ENCODE measurements around the gene CCDC152. TPM values are rescaled to one million over a fixed set of nuclear protein-coding genes. Genes with fewer than 3 reads are reported as not detected.

The CCDC152 gene
- total RNA-seq, 1 experiment from 2014 or later, result 0.26 TPM

GRCh38 chr5:42824347-42824976 lies 67.8 kb downstream of the CCDC152 start:
- Histone ChIP-seq H3K9me2 (ENCODE audit: insufficient read depth) (no peaks in the 10 kb centered on the region), H3K79me2 (ENCODE audit: low read depth) (no peaks in the 10 kb centered on the region), H3K4me2 (no peak overlapping the region), H3K9me3 (ENCODE audit: insufficient read depth, low read depth) (no peaks in the 10 kb centered on the region), H3F3A (ENCODE audit: insufficient read depth, low read depth) (no peaks in the 10 kb centered on the region), H3K4me1 (replicated peaks; ENCODE audit: insufficient read depth) (no peaks in the 10 kb centered on the region), H3K27me3 (ENCODE audit: insufficient read depth, low read depth) (0 out of 2 replicates have a peak, but pooled peaks cover 8% of the 10 kb centered on the region), H2AFZ (0 out of 2 replicates have a peak overlapping the region, but pooled peaks have one; percentile 0), H4K20me1 (ENCODE audit: insufficient read depth) (no peaks in the 10 kb centered on the region), H3K27ac (no peak overlapping the region), H3K4me3 (no peak overlapping the region), H3K36me3 (ENCODE audit: low read depth) (no peaks in the 10 kb centered on the region)
- BruUV-seq (replicated peaks), result no TSS peak
- POLR2A ChIA-PET (ENCODE audit: unreplicated experiment), result no interaction called here
- CTCF ChIA-PET, result no interaction called here
- no peak for DNase-seq
- intact Hi-C loops (cut with micrococcal nuclease; ENCODE audit: unreplicated experiment), result no loop called here
- no peak for TF ChIP-seq CTCF (conservative IDR thresholded peaks at IDR 0.05)
- TF ChIP-seq EZH2 (IDR thresholded peaks at IDR 0.05; ENCODE audit: low read depth), result no peak

GRCh38 chr5:42825422-42826148 lies 69.0 kb downstream of the CCDC152 start:
- no peak for DNase-seq
- Histone ChIP-seq H3K9me2 (ENCODE audit: insufficient read depth) (no peaks in the 10 kb centered on the region), H3K27me3 (ENCODE audit: insufficient read depth, low read depth) (peaks cover 15% of the 10 kb centered on the region; the same call in 1 of the 2 replicates), H2AFZ (0 out of 2 replicates have a peak overlapping the region, but pooled peaks have one; percentile 0), H3K27ac (no peak overlapping the region), H3K36me3 (ENCODE audit: low read depth) (no peaks in the 10 kb centered on the region), H3K9me3 (ENCODE audit: insufficient read depth, low read depth) (no peaks in the 10 kb centered on the region), H3K4me2 (no peak overlapping the region), H3K79me2 (ENCODE audit: low read depth) (no peaks in the 10 kb centered on the region), H3K4me3 (no peak overlapping the region), H3K4me1 (replicated peaks; ENCODE audit: insufficient read depth) (no peaks in the 10 kb centered on the region), H4K20me1 (ENCODE audit: insufficient read depth) (no peaks in the 10 kb centered on the region), H3F3A (ENCODE audit: insufficient read depth, low read depth) (no peaks in the 10 kb centered on the region)
- no TSS peak for BruUV-seq (replicated peaks)
- intact Hi-C loops (cut with micrococcal nuclease; ENCODE audit: unreplicated experiment), result no loop called here
- TF ChIP-seq EZH2 (IDR thresholded peaks at IDR 0.05; ENCODE audit: low read depth), result no peak
- TF ChIP-seq CTCF (conservative IDR thresholded peaks at IDR 0.05), result no peak
- POLR2A ChIA-PET (ENCODE audit: unreplicated experiment), result interaction anchor here (0.6 kb wide), 1 partner anchor 86 kb away, joined by 4 read pairs; no protein-coding TSS in a partner anchor
- CTCF ChIA-PET, result no interaction called here

GRCh38 chr5:42826757-42827515 lies 70.3 kb downstream of the CCDC152 start:
- Histone ChIP-seq H3K36me3 (ENCODE audit: low read depth) (no peaks in the 10 kb centered on the region), H2AFZ (no peak overlapping the region), H3F3A (ENCODE audit: insufficient read depth, low read depth) (no peaks in the 10 kb centered on the region), H3K4me3 (no peak overlapping the region), H3K27ac (no peak overlapping the region), H3K4me2 (no peak overlapping the region), H3K9me2 (ENCODE audit: insufficient read depth) (no peaks in the 10 kb centered on the region), H3K27me3 (ENCODE audit: insufficient read depth, low read depth) (peaks cover 10% of the 10 kb centered on the region; the same call in 1 of the 2 replicates), H4K20me1 (ENCODE audit: insufficient read depth) (no peaks in the 10 kb centered on the region), H3K9me3 (ENCODE audit: insufficient read depth, low read depth) (no peaks in the 10 kb centered on the region), H3K4me1 (replicated peaks; ENCODE audit: insufficient read depth) (no peaks in the 10 kb centered on the region), H3K79me2 (ENCODE audit: low read depth) (no peaks in the 10 kb centered on the region)
- CTCF ChIA-PET, result no interaction called here
- no TSS peak for BruUV-seq (replicated peaks)
- TF ChIP-seq CTCF (conservative IDR thresholded peaks at IDR 0.05) (no peak), EZH2 (IDR thresholded peaks at IDR 0.05; ENCODE audit: low read depth) (no peak)
- POLR2A ChIA-PET (ENCODE audit: unreplicated experiment), result no interaction called here
- no peak for DNase-seq
- intact Hi-C loops (cut with micrococcal nuclease; ENCODE audit: unreplicated experiment), result no loop called here
